ENCODE data around the gene IP6K1. TPM values are rescaled to one million over a fixed set of nuclear protein-coding genes. Genes with fewer than 3 reads are reported as not detected.

IP6K1 gene
- total RNA-seq = 44.5 and 53.0 TPM in 2 replicates

GRCh38 chr3:49786357-49787181 is at the start of gene IP6K1:
TSS of gene IP6K1 (minus strand) at chr3:49786542. CDS start at chr3:49748040, 38,502 bp downstream.

GRCh38 chr3:49813497-49814174 is 27.3 kb upstream of the IP6K1 start, which contains the start of gene UBA7:
TSS of gene UBA7 (minus strand) at chr3:49813953. CDS start at chr3:49813787, 166 bp downstream.

GRCh38 chr3:49802719-49803464 is 16.6 kb upstream of the IP6K1 start, which contains the start of gene INKA1:
TSS of gene INKA1 (plus strand) at chr3:49803261. CDS start at chr3:49803393, 132 bp downstream.

DNA sequence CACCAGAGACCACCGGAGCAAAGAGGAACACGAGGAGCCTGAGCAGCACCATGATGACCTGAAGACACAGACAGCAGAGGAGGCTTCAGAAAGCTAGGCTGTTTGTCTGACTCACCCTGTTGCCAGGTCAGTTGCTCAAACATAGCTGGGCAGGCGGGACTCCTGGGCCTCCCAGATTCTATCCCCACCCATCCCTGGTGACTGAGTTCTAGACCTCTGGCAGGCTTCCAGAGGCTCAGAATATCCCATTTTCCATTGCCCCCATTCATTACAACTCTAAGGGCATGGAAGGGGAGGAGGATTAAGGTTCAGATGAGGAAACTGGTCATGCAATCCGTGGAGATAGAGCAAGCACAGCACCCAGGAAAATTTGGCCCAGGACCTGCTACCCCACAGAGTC is 13.4 kb upstream of the IP6K1 start, which contains the start of gene CDHR4:
CDHR4 (minus strand) TSS at position 113 of the 400 bp plus-strand sequence; CDS start at position 52, 61 bp downstream.

GRCh38 chr3:49723628-49724551 is 62.5 kb downstream of the IP6K1 start, which contains the start of gene GMPPB:
TSS of gene GMPPB (minus strand) at chr3:49723951. CDS start at chr3:49723726, 225 bp downstream.

DNA sequence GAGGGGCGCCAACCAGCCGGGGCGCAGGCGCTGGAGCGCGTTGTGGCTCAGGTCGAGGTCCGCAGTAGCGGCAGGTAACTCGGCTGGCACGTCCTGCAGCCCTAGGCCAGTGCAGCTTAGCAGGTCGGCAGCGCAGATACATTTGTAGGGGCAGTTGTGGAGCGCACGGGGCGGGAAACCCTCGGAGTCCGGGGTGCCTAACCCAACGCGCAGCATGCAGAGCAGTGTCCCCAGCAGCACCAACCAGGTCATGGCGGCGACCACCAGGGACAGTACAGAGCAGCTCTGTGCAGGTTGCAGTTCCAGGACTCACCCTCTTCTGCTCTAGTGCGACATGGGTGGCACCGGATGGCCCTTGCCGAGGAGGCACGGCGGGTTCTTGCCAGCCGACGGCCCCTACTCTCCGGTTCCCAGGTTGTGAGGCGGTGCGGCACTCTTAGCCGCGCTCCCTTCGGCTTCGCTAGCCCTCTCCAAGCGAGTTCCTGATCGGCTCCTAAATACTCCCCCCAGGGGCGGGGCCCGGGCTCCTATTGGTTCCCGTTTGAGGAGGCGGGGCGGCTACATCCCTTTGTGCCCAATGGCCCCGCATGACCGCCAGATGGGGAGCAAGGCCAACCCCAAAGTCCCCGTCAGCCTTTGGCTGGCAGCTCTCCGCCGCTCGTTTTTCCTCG is 67.0 kb downstream of the IP6K1 start, which contains the start of gene AMIGO3:
AMIGO3 (minus strand) TSS at position 471 of the 671 bp plus-strand sequence; CDS start at position 252, 219 bp downstream.

GRCh38 chr3:49689046-49689907 is 97.1 kb downstream of the IP6K1 start, which contains the start of the genes MST1 and RNF123:
TSS of gene MST1 (minus strand) at chr3:49689474. CDS start at chr3:49688691, 783 bp downstream.
TSS of gene RNF123 (plus strand) at chr3:49689557. CDS start at chr3:49691166, 1,609 bp downstream.

Small RNAs within 50 kb of the gene (small RNA-seq; reads per million reads assigned to genes)
- gene AMIGO3 (not detected), gene COX6CP14 (not detected)

Other genes with a start within 250 kb of the IP6K1 start
- gene BSN, start 232.1 kb downstream of the IP6K1 start, total RNA-seq = 0.13 and 0.14 TPM in 2 replicates
- 76.9 and 81.3 TPM in 2 replicates for gene APEH, start 112.2 kb downstream of the IP6K1 start, total RNA-seq
- 1.1 and 2.3 TPM in 2 replicates for gene MST1, start 97.1 kb downstream of the IP6K1 start, total RNA-seq
- 19.1 and 25.0 TPM in 2 replicates for gene RNF123, start 97.0 kb downstream of the IP6K1 start, total RNA-seq
- 0.14 TPM in 1 of 2 replicates, not detected in the other for gene AMIGO3, start 66.9 kb downstream of the IP6K1 start, total RNA-seq
- gene GMPPB, start 62.6 kb downstream of the IP6K1 start, total RNA-seq = 39.8 and 42.0 TPM in 2 replicates
- gene CDHR4, start 13.3 kb upstream of the IP6K1 start, total RNA-seq = not detected in 2 replicates
- gene INKA1, start 16.7 kb upstream of the IP6K1 start, total RNA-seq = 5.8 and 7.6 TPM in 2 replicates
- 20.9 and 33.5 TPM in 2 replicates for gene UBA7, start 27.4 kb upstream of the IP6K1 start, total RNA-seq
- gene TRAIP, start 70.0 kb upstream of the IP6K1 start, total RNA-seq = 4.8 and 5.5 TPM in 2 replicates
- gene CAMKV, start 83.4 kb upstream of the IP6K1 start, total RNA-seq = not detected in 2 replicates
- 1.2 and 2.2 TPM in 2 replicates for gene MST1R, start 117.3 kb upstream of the IP6K1 start, total RNA-seq
- 14.6 and 17.0 TPM in 2 replicates for gene MON1A, start 143.3 kb upstream of the IP6K1 start, total RNA-seq
- 77.5 and 83.2 TPM in 2 replicates for gene RBM6, start 153.6 kb upstream of the IP6K1 start, total RNA-seq

Data from thoracic aorta endothelial cell (primary cell).